Left forelimb (tissue), 1 donor: ENCODE results near the gene MSH6.
"Not testable (repeated sequence)": the region's sequence is repeated elsewhere in the genome, so short reads cannot be mapped to it uniquely, and the experiment has no call there.

ENCODE experiments used
- DNase-seq: peaks from one replicate; pipeline ENCODE4 v3.0.0-alpha.2; 2018; ENCODE audit warnings: low spot score

MSH6 gene

GRCh38 chr2:47843407-47843806, 60.5 kb downstream of the MSH6 start:
- DNase-seq, result no peak

- DNase-seq, result no peak
Observed at GRCh38 chr2:47844162-47844561, 61.2 kb downstream of the MSH6 start.

GRCh38 chr2:47849368-47849767, 66.4 kb downstream of the MSH6 start:
- no peak for DNase-seq

GRCh38 chr2:47850198-47850597, 67.3 kb downstream of the MSH6 start:
- no peak for DNase-seq

GRCh38 chr2:47853067-47853777, 70.3 kb downstream of the MSH6 start:
- not testable (repeated sequence) for DNase-seq
